ENCODE measurements around the gene MTHFD2.

GRCh38 chr2:74264281-74264680 is 65.9 kb downstream of the MTHFD2 start:
- TF ChIP-seq, protein P1, sequence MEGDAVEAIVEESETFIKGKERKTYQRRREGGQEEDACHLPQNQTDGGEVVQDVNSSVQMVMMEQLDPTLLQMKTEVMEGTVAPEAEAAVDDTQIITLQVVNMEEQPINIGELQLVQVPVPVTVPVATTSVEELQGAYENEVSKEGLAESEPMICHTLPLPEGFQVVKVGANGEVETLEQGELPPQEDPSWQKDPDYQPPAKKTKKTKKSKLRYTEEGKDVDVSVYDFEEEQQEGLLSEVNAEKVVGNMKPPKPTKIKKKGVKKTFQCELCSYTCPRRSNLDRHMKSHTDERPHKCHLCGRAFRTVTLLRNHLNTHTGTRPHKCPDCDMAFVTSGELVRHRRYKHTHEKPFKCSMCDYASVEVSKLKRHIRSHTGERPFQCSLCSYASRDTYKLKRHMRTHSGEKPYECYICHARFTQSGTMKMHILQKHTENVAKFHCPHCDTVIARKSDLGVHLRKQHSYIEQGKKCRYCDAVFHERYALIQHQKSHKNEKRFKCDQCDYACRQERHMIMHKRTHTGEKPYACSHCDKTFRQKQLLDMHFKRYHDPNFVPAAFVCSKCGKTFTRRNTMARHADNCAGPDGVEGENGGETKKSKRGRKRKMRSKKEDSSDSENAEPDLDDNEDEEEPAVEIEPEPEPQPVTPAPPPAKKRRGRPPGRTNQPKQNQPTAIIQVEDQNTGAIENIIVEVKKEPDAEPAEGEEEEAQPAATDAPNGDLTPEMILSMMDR (conservative IDR thresholded peaks at IDR 0.05; ENCODE audit: low read length) = no peak
- no peak for TF ChIP-seq EZH2phosphoT487 (IDR thresholded peaks at IDR 0.05; ENCODE audit: borderline replicate concordance)

All from Loucy (cell line).